SK-N-SH treated with all-trans-retinoic acid at 6 μM for 48 hours (cell line): ENCODE results near the gene SORCS2.

ENCODE experiments used
- ATAC-seq: fragments of 200-7000 bp; cut with Tn5 transposase; 3 replicates; pipeline ENCODE4 v1.9.1; 2020; ENCODE audit warnings: mild to moderate bottlenecking, moderate library complexity
- ARNTL ChIP-seq: fragments of 450-650 bp; formaldehyde crosslinking; IDR thresholded peaks from 2 replicates; pipeline ENCODE4 v1.5.0; 2020; ENCODE audit warnings: low read depth, mild to moderate bottlenecking, moderate library complexity, borderline replicate concordance
- BACH2 ChIP-seq: fragments of 250-450 bp; sonication (Bioruptor Pico); IDR thresholded peaks from 2 replicates; pipeline ENCODE4 v1.9.0; 2021; ENCODE audit warnings: mild to moderate bottlenecking, borderline replicate concordance
- CREB5 ChIP-seq: fragments of 250-450 bp; sonication (Bioruptor Pico); IDR thresholded peaks from 2 replicates; pipeline ENCODE4 v1.5.1; 2020; ENCODE audit warnings: low read depth, mild to moderate bottlenecking, moderate library complexity
- CSDC2 ChIP-seq: fragments of 250-450 bp; sonication (Bioruptor Pico); IDR thresholded peaks from 2 replicates; pipeline ENCODE4 v1.5.0; 2020; ENCODE audit warnings: mild to moderate bottlenecking, moderate library complexity
- ESRRG ChIP-seq: fragments of 250-450 bp; sonication (Bioruptor Pico); IDR thresholded peaks from 2 replicates; pipeline ENCODE4 v1.6.1; 2021; ENCODE audit warnings: mild to moderate bottlenecking
- GLIS3 ChIP-seq: fragments of 250-450 bp; sonication (Bioruptor Pico); IDR thresholded peaks from 2 replicates; pipeline ENCODE4 v1.5.0; 2020; ENCODE audit warnings: mild to moderate bottlenecking, moderate library complexity
- ISL1 ChIP-seq: fragments of 250-450 bp; sonication (Bioruptor Pico); IDR thresholded peaks from 2 replicates; pipeline ENCODE4 v2.1.2; 2022; ENCODE audit warnings: mild to moderate bottlenecking, moderate library complexity
- OSR1 ChIP-seq: fragments of 250-450 bp; sonication (Bioruptor Pico); IDR thresholded peaks from 2 replicates; pipeline ENCODE4 v1.8.0; 2022; ENCODE audit warnings: moderate library complexity, mild to moderate bottlenecking, inconsistent platforms
- PATZ1 ChIP-seq: fragments of 250-450 bp; sonication (Bioruptor Pico); IDR thresholded peaks from 2 replicates; pipeline ENCODE4 v1.8.0; 2020; ENCODE audit warnings: mild to moderate bottlenecking, moderate library complexity, borderline replicate concordance
- PPARA ChIP-seq: fragments of 250-450 bp; sonication (Bioruptor Pico); IDR thresholded peaks from 2 replicates; pipeline ENCODE4 v1.5.0; 2020; ENCODE audit warnings: mild to moderate bottlenecking, borderline replicate concordance
- SNAI2 ChIP-seq: fragments of 250-450 bp; sonication (Bioruptor Pico); IDR thresholded peaks from 2 replicates; pipeline ENCODE4 v1.5.0; 2020; ENCODE audit warnings: mild to moderate bottlenecking, moderate library complexity
- TOX ChIP-seq: fragments of 250-450 bp; sonication (Bioruptor Pico); IDR thresholded peaks from 2 replicates; pipeline ENCODE4 v1.8.0; 2021; ENCODE audit warnings: mild to moderate bottlenecking, moderate library complexity, borderline replicate concordance
- TSHZ2 ChIP-seq: fragments of 250-450 bp; sonication (Bioruptor Pico); IDR thresholded peaks from 2 replicates; pipeline ENCODE4 v1.5.0; 2020; ENCODE audit warnings: mild to moderate bottlenecking, moderate library complexity
- ZC3H10 ChIP-seq: fragments of 250-450 bp; sonication (Bioruptor Pico); IDR thresholded peaks from 2 replicates; pipeline ENCODE4 v1.5.1; 2021; ENCODE audit warnings: mild to moderate bottlenecking, moderate library complexity
- ZFP3 ChIP-seq: fragments of 250-450 bp; sonication (Bioruptor Pico); IDR thresholded peaks from 2 replicates; pipeline ENCODE4 v1.5.0; 2020; ENCODE audit warnings: mild to moderate bottlenecking, moderate library complexity
- ZFP30 ChIP-seq: fragments of 450-650 bp; formaldehyde crosslinking; IDR thresholded peaks from 2 replicates; pipeline ENCODE4 v1.5.0; 2022; ENCODE audit warnings: mild to moderate bottlenecking, moderate library complexity
- ZNF70 ChIP-seq: fragments of 450-650 bp; formaldehyde crosslinking; IDR thresholded peaks from 2 replicates; pipeline ENCODE4 v1.5.0; 2020; ENCODE audit warnings: mild to moderate bottlenecking, moderate library complexity
- ZNF8 ChIP-seq: fragments of 450-650 bp; formaldehyde crosslinking; IDR thresholded peaks from 2 replicates; pipeline ENCODE4 v1.5.0; 2020; ENCODE audit warnings: mild to moderate bottlenecking, moderate library complexity
- TF ChIP-seq, protein P1 (sequence below): fragments of 250-450 bp; sonication (Bioruptor Pico); IDR thresholded peaks from 2 replicates; pipeline ENCODE4 v1.5.1; 2021; ENCODE audit warnings: mild to moderate bottlenecking, moderate library complexity

Gene SORCS2

GRCh38 chr4:7514281-7514680 lies 321.9 kb downstream of the SORCS2 start:
- ATAC-seq, result no peak

GRCh38 chr4:7514789-7515188 lies 322.5 kb downstream of the SORCS2 start:
- ATAC-seq, result no peak
- TF ChIP-seq ZNF70 (CRISPR knock-in tag) (no peak), PPARA (CRISPR knock-in tag) (no peak), ZFP30 (CRISPR knock-in tag) (no peak), GLIS3 (CRISPR knock-in tag) (no peak), ZFP3 (CRISPR knock-in tag) (no peak), ISL1 (CRISPR knock-in tag) (no peak)
- TF ChIP-seq, protein P1, sequence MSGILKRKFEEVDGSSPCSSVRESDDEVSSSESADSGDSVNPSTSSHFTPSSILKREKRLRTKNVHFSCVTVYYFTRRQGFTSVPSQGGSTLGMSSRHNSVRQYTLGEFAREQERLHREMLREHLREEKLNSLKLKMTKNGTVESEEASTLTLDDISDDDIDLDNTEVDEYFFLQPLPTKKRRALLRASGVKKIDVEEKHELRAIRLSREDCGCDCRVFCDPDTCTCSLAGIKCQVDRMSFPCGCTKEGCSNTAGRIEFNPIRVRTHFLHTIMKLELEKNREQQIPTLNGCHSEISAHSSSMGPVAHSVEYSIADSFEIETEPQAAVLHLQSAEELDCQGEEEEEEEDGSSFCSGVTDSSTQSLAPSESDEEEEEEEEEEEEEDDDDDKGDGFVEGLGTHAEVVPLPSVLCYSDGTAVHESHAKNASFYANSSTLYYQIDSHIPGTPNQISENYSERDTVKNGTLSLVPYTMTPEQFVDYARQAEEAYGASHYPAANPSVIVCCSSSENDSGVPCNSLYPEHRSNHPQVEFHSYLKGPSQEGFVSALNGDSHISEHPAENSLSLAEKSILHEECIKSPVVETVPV (CRISPR knock-in tag), result no peak

More at GRCh38 chr4:7514281-7514680, 321.9 kb downstream of the SORCS2 start:
- TF ChIP-seq SNAI2 (CRISPR knock-in tag) (no peak), BACH2 (CRISPR knock-in tag) (no peak), ZFP30 (CRISPR knock-in tag) (no peak), CSDC2 (CRISPR knock-in tag) (no peak), ZFP3 (CRISPR knock-in tag) (no peak), PATZ1 (CRISPR knock-in tag) (no peak)
- TF ChIP-seq, protein P1 (CRISPR knock-in tag), result no peak

GRCh38 chr4:7515390-7515902 lies 323.1 kb downstream of the SORCS2 start:
- no peak for ATAC-seq
- TF ChIP-seq ZFP30 (CRISPR knock-in tag) (no peak), ZFP3 (CRISPR knock-in tag) (no peak), CSDC2 (CRISPR knock-in tag) (no peak), TSHZ2 (CRISPR knock-in tag) (no peak), ZNF8 (CRISPR knock-in tag) (no peak), OSR1 (CRISPR knock-in tag) (no peak), GLIS3 (CRISPR knock-in tag) (no peak), ARNTL (CRISPR knock-in tag) (no peak), PPARA (CRISPR knock-in tag) (no peak)

DNA sequence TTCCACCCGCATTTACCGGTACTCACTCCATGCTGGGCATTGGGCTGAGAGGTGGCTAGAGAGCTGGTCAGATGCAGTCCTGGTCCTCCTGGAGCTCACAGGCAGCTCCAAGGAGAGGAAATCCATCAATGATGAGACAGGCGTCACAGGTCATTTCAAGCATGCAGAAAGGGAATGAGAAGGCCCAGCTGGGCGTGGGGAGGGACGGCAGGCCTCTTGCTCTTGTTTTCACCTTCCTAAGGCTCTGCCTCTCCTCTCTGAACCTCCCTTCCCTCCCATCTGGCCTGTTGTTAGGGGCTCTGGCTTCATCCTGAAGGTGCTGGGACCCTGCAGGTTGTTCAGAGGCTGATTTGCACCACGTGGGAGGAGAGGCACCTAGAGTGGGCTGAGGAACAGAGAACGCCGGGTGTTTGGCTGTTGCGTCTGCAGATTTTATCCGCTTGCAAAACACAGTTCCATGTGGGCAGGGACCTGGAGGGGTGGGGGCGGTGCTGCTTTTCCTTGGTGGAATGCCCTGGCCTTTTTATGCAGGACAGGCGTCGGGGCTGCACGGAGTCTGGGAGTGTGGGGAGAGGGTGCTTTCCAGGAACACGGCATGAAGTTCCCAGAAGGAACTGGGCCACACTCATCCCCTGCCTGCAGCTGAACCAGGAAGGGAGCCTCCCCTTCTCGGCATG lies 323.9 kb downstream of the SORCS2 start:
- TF ChIP-seq ARNTL (CRISPR knock-in tag) (no peak), ESRRG (CRISPR knock-in tag) (no peak), ZC3H10 (CRISPR knock-in tag) (no peak), ZFP3 (CRISPR knock-in tag) (no peak), TOX (CRISPR knock-in tag) (no peak), ZNF70 (CRISPR knock-in tag) (no peak), CREB5 (CRISPR knock-in tag) (no peak), ZNF8 (CRISPR knock-in tag) (no peak)

More for the DNA sequence above, 323.9 kb downstream of the SORCS2 start:
- no peak for ATAC-seq
